Epithelial cell of proximal tubule (primary cell): Measurements from ENCODE around the gene MEIKIN. TPM values are rescaled to one million over a fixed set of nuclear protein-coding genes. Genes with fewer than 3 reads are reported as not detected.
"Not testable (repeated sequence)": the region's sequence is repeated elsewhere in the genome, so short reads cannot be mapped to it uniquely, and the experiment has no call there.

Source experiments
- DNase-seq: peaks from one replicate; pipeline ENCODE4 v3.0.0-alpha.2; 2011; ENCODE audit warnings: low read depth
- H3K4me3 ChIP-seq: 2 replicates; pipeline ENCODE4 v1.5.1; 2011; ENCODE audit warnings: low read depth, mild to moderate bottlenecking, low read length
- total RNA-seq: library from RNA; depleted of rRNA; stranded (reverse); fragments of >200 nt; gene quantifications from 2 replicates; pipeline ENCODE4 v1.2.3, GENCODE V29; 2015
- TF ChIP-seq, protein P1 (sequence below): conservative IDR thresholded peaks from 2 replicates; pipeline ENCODE4 v1.5.1; 2012; ENCODE audit warnings: low read depth, mild to moderate bottlenecking, low read length

MEIKIN gene
- total RNA-seq, 1 donor from 2014 or later = not detected

DNA sequence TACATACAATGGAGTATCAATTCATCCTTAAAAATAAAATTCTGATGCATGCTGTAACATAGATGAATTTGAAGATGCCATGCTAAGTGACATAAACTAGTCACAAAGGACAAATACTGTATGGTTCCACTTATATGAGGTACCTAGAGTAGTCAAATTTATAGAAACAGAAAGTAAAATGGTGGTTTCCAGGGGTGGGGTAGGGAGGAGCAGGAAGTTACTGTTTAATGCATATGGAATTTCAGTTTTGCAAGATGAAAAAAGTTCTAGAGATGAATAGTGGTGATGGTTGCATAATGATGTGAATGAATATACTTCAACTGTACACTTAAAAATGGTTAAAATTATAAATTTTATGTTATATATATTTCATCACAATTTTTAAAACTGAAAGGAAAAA is 91.3 kb downstream of the MEIKIN start:
- H3K4me3 ChIP-seq = no peak overlapping the region
- TF ChIP-seq, protein P1, sequence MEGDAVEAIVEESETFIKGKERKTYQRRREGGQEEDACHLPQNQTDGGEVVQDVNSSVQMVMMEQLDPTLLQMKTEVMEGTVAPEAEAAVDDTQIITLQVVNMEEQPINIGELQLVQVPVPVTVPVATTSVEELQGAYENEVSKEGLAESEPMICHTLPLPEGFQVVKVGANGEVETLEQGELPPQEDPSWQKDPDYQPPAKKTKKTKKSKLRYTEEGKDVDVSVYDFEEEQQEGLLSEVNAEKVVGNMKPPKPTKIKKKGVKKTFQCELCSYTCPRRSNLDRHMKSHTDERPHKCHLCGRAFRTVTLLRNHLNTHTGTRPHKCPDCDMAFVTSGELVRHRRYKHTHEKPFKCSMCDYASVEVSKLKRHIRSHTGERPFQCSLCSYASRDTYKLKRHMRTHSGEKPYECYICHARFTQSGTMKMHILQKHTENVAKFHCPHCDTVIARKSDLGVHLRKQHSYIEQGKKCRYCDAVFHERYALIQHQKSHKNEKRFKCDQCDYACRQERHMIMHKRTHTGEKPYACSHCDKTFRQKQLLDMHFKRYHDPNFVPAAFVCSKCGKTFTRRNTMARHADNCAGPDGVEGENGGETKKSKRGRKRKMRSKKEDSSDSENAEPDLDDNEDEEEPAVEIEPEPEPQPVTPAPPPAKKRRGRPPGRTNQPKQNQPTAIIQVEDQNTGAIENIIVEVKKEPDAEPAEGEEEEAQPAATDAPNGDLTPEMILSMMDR = no peak
- DNase-seq = no peak

GRCh38 chr5:131848662-131849061 is 96.8 kb downstream of the MEIKIN start:
- H3K4me3 ChIP-seq = no peak overlapping the region
- no peak for DNase-seq
- TF ChIP-seq, protein P1 = no peak

- no peak for DNase-seq
- H3K4me3 ChIP-seq = no peak overlapping the region
- TF ChIP-seq, protein P1 = no peak
These were observed 98.9 kb downstream of the MEIKIN start for GRCh38 chr5:131846536-131846935.

DNA sequence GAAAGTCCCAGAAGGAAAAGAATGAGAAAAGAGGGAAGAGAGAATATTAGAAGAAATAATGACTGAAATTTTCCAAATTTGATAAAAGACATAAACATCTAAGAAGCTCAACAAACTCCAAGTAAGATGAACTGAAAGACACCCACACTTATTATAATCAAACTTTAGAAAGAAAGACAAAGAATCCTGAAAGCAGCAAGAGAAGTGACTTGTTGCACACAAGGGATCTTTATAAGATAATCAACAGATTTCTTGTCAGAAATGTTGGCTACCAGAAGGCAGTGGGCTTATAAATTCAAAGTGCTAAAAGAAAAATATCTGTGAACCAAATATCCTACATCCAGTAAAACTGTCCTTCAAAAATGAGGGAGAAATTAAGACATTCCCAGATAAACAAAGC is 99.6 kb downstream of the MEIKIN start:
- TF ChIP-seq, protein P1 = no peak
- H3K4me3 ChIP-seq = no peak overlapping the region
- DNase-seq = no peak

GRCh38 chr5:131842971-131843370 is 102.5 kb downstream of the MEIKIN start:
- DNase-seq, H3K4me3 ChIP-seq: not testable (repeated sequence)

DNA sequence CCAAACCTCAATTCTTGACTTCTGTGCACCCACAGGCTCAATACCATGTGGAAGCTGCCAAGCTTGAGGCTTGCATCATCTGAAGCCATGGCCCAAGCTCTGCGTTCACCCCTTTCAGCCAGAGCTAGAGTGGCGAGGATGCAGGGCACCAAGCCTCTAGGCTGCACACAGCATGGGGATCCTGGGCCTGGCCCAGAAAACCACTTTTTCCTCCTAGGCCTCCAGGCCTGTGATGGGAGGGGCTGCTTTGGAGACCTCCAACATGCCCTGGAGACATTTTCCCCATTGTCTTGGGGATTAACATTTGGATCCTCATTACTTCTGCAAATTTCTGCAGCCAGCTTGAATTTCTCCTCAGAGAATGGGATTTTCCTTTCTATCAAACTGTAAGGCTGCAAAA is 112.8 kb downstream of the MEIKIN start:
- DNase-seq, H3K4me3 ChIP-seq: not testable (repeated sequence)

DNA sequence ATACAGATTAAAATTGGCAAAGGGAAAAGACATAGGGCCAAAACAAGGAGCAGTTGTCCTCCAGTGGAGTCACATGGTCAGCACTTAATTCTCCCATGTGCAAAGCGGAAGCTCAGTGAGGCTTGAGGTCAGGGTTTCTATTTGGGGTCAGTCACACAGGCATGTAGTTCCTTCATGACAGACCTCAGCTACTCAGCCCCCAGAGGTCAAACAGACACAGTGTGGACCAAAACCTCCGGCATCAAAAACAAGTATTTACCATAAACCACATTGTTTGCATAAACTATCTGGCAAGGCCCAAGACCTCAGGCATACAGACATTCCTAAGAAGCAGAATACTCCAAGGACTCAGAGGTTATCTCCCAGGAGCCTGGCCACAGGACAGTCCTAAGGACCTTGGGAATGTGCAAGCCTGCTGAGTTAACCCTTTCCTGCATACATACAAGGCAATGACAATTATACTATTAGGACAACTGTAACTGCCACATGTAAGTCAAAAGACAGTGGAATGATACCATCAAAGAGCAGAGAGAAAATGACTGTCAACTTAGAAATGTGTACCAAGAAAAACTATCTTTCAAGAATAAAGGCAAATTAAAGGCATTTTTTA is 120.0 kb downstream of the MEIKIN start:
- H3K4me3 ChIP-seq = no peak overlapping the region
- TF ChIP-seq, protein P1 = no peak
- DNase-seq = no peak

DNA sequence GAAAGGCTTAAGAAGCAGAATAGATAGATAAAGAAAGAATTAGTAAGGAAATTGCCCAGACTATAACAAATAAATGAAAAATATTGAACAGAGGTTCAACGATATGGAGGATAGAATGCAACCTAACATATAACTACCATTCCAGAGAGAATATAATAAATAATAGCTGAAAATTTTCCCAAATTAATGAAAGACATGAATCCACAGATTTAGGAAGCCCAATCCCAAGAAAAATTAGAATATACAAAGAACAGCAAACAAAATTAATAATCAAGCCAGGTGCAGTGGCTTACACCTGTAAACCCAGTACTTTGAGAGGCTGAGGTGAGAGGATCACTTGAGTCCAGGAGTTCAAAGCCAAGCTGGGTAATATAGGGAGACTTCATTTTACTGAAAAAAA is 120.8 kb downstream of the MEIKIN start:
- no peak for DNase-seq
- TF ChIP-seq, protein P1 = no peak
- H3K4me3 ChIP-seq = no peak overlapping the region
